Stimulated activated CD8-positive, alpha-beta memory T cell treated with anti-CD3 and anti-CD28 coated beads, Interleukin-7, amount 100 ng/mL, for 48 hours (primary cell): ENCODE data around the gene KRTAP10-5.
"Not testable (repeated sequence)": the region's sequence is repeated elsewhere in the genome, so short reads cannot be mapped to it uniquely, and the experiment has no call there.

Experiments used
- DNase-seq, 2 donors: peaks; one replicate each; pipeline ENCODE4 v3.0.0-alpha.2; 2020; ENCODE audit warnings: low read depth in 1 of 2; ENCODE audit errors: extremely low read depth in 1 of 2

Gene KRTAP10-5, protein sequence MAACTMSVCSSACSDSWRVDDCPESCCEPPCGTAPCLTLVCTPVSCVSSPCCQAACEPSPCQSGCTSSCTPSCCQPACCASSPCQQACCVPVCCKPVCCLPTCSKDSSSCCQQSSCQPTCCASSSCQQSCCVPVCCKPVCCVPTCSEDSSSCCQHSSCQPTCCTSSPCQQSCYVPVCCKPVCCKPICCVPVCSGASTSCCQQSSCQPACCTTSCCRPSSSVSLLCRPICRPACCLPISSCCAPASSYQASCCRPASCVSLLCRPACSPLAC

DNA sequence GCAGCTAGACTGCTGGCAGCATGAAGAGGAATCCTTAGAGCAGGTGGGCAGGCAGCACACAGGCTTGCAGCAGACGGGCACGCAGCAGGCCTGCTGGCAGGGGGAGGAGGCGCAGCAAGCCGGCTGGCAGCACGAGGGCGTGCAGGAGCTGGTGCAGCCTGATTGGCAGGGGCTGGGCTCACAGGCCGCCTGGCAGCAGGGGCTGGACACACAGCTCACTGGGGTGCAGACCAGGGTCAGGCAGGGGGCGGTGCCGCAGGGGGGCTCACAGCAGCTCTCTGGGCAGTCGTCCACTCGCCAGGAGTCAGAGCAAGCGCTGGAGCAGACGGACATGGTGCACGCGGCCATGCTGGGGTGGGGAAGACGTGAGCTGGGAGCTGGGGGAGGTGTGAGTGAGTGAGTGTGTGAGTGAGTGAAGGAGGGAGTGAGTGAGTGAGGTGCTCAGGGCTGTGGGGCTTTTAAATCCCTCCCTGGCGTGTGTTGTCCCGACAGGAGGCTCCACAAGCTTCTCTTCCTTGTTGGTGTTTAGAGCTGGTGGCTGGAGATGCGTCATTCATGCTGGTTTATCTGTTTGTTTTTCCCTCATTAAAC, at the start of gene KRTAP10-5:
KRTAP10-5 (minus strand) TSS at position 374 of the 591 bp plus-strand sequence; CDS start at position 348, 26 bp downstream.
- DNase-seq = not testable (repeated sequence)

GRCh38 chr21:44628707-44629391, 48.4 kb upstream of the KRTAP10-5 start:
- DNase-seq = no peak

- DNase-seq = not testable (repeated sequence)
Measured at GRCh38 chr21:44627831-44628233, 47.4 kb upstream of the KRTAP10-5 start.

GRCh38 chr21:44627181-44627822, 46.9 kb upstream of the KRTAP10-5 start:
- not testable (repeated sequence) for DNase-seq

DNA sequence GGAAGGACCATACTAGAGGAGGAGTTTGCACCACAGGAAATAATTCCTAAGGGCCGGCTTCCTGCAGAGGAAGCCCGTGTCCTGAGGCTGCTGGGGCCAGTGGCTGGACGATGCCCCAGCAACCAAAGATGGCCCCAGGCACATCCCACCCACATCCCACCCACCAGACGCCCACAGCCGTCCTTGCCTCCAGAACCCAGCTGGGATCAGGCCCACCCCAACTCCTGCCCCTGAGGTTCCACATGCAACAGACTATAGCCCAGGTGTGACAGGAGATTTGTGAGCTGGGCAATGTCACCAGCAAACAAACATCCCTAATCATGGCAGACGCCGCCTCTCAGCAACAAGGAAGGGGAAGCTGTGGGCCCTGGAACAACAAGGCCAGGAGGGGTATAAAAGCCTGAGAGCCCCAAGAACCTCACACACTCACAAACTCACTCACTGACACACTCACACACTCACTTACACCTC, 46.3 kb upstream of the KRTAP10-5 start, which contains the start of gene KRTAP10-9:
KRTAP10-9 (plus strand) TSS at position 421 of the 471 bp plus-strand sequence. CDS start 79 bp downstream, outside the sequence.
- DNase-seq = no peak

- DNase-seq = no peak
Measured at GRCh38 chr21:44626262-44626661, 45.9 kb upstream of the KRTAP10-5 start.

DNA sequence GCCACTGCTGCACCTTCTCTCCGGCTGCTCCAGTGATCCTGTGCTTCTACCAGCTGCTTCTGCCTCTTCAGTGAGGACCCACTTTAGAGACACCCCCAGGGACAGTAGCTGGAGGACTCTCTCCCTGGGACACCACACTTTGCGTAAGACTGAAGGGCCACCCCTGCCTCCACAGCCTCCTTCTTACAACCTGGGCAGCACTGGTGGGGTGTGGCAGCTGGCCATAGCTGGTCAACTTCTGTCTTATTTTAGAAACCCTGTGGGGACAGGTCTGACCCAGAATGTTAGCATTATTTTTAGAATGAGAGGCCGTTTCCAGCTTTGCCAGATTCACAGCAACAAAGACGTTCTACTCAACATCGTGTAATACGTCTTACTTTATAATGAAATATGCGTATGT, 45.4 kb upstream of the KRTAP10-5 start:
- DNase-seq = no peak

DNA sequence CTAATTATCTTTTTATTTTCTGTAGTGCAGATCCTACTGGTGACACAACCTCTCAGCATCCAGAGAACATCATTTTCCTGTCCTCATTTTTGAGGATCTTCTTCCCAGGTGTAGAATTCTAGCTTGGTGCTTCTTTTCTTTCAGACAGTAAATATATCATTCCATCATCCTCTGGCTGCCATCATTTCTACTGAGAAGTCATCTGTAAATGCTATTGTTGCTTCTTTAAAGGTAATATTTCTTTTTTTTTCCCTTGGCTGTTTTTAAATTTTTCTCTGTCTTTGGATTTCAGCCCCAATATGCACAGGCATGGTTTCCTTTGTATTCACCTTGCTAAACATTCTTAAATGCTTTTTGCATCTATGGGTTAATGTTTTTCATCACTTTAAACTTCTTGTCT, 43.2 kb upstream of the KRTAP10-5 start:
- no peak for DNase-seq

DNA sequence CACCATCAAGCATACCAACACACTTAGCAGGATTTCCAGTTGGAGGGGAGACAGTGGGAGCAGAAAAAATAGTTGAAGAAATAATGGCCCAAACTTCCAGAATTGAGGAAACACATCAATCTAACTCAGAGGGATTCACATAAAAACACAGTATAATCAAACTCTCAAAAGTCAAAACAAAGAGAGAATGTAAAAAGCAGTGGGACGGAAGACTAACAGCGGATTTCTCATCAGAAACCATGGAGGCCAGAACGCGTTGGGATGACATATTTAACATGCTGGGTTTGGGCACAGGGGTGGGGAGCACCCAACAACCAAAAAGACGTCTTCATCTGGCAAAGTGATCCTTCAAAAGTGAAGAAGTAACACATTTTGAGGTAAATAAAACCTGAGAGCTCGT, 39.5 kb upstream of the KRTAP10-5 start:
- no peak for DNase-seq

GRCh38 chr21:44618909-44619308, 38.5 kb upstream of the KRTAP10-5 start:
- peak in 1 of 2 donors; percentile 27 for DNase-seq

DNA sequence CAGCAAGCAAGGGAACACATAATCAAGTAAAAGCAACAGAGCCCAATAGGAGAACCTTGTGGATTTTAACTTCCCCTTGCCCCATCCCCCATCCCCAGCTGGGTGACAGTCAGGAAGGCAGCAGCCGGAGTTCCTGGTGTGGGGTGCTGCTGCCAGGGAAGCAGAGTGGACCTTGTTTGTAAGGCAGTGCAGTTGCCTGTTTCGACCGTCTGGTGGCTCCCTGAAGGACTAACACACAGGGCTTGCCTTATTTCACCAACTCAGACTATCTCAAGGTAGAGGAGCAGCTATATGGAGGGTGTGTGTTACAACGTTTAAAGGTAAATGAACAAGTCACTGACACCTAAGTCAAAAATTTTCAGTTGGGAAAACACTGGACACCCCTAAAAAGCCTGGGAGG, 38.1 kb upstream of the KRTAP10-5 start:
- no peak for DNase-seq

DNA sequence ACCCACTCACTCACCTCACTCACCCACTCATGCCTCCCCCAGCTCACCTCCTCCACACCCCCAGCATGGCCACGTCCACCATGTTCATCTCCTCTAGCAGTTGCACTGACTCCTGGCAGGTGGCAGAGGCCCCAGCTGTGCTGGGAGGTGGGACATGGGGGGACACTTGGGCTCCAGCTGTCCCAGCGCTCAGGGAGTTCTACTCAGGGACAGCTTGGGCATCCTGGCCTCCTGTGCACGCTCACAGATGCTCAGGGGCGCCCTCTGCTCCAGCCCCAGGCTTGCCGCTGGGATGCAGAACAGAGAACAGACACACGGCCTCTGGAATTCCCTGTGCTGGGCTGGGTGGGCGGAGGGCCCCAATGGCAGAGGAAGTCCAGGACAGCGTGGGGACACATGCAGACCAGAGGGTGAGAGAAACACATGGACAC, 36.7 kb upstream of the KRTAP10-5 start:
- no peak for DNase-seq

GRCh38 chr21:44616591-44616926, 36.2 kb upstream of the KRTAP10-5 start:
- no peak for DNase-seq

DNA sequence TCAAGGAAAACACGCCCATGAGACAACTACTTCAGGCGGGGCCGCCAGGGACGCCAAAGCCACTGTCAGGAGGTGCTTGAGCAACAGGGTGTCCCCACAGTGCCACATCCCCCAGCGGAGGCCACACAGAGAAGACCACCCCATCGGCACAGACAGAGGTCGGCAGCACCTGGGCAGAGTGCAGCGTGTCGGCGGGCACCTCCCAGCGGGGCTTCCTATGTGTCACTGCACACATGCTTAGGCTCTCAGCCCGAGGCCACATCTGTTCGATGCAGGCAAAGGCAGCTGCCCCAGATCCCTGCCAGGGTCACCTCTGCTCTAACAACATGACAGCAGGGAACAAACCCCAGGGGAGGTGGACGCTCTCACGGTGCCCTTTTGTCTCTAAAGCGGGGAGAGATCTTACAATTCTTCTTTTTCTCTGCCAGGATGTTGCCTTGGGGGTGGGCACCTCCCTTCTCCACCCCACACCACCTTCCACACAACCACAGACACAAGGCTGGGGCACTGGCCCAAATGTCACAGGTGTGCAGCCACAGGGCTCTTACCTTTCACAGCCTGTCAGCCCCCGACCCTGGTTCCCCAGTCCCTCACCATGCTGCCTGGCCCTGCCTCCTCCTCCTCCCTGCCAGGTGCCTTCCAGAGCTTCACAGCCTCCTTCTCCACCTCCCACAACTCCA, 35.6 kb upstream of the KRTAP10-5 start:
- no peak for DNase-seq

DNA sequence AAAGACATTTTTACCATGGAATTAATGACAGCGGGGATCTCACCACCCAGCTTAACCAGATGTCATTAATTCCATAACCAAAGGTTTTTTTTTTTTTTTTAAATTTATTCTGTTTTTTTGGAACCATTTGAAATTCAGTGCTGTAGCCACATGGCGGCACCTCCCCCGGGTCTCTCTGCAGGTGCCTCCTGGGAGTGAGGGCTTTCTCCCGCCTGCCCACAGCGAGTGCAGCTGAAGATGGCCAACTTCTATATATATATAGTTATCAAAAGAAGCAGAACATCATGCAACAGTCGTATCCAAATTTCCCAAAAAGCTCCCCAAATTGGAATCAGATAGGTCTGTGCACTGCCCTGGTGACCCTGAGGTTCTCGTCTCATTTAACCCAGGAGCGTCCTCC, 35.1 kb upstream of the KRTAP10-5 start:
- DNase-seq = no peak

GRCh38 chr21:44614961-44615391, 34.6 kb upstream of the KRTAP10-5 start:
- no peak for DNase-seq

DNA sequence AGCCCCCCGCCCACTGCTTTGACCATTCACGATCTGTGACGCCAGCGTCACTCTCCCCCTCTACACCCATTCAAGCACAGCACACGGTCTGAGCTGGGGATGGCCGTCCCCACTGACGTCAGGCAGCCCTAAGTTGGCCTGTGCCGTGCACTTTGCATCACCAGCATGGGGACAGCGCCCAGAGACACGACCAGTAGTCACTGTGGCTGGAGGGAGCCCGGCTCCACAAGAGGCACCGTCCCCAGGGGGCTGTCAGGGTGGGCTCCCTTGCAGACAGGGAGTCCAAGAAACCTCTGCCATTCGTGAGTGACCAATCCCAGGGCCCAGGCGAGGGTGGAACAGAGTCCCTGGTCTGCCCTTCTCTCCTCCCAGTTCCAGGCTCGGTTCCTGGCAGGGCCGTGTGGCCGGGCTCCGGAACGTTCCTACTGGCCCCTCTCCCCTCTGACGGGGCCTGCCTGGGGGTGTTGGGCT, 33.8 kb upstream of the KRTAP10-5 start:
- no peak for DNase-seq

- no peak for DNase-seq
Measured at GRCh38 chr21:44613386-44614155, 33.2 kb upstream of the KRTAP10-5 start.

- DNase-seq = no peak
Measured at GRCh38 chr21:44612669-44613229, 32.3 kb upstream of the KRTAP10-5 start.
